HG03135 (cell line): Measurements from ENCODE around the gene TET2.

Experiments used
- ATAC-seq: cut with Tn5 transposase; IDR thresholded peaks from one replicate; pipeline ENCODE4 v1.9.1; 2021; ENCODE audit warnings: mild to moderate bottlenecking, moderate library complexity; ENCODE audit not compliant: unreplicated experiment

Gene TET2

DNA sequence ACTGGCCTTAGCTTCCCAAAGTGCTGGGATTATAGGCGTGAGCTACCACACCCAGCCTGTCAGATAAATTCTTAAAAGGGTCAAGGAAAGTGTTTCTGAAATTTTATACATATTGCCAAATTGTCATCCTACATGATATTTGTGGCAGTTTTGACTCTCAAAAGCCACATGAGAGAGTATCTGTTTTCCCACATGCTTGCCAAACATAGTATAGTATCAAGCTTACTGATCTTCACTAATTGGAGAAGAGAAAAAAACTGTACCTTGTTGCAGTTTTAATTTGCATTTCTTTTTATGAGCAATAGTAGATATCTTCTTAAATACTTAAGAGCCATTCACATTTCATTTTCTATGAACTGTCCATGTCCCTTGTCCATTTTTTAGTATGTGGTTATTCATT is 83.6 kb downstream of the TET2 start:
- ATAC-seq, result no peak

DNA sequence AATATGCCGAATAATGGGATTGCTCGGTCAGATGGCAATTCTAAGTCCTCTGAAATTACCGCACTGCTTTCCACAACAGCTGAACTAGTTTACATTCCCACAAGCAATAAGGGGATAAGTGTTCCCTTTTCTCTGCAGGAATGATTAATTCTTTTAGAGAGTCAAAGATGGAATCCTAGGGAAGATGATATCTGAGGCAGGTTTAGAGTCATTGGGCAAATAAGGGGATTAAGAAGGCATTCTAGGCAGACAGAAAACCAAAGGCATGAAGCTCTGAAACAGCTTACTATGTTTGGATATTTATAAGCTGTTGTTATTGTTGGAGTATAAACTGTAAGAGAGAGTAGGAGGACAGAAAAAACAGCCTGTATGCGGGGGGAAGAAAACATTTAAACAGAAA is 85.7 kb downstream of the TET2 start:
- ATAC-seq, result no peak

DNA sequence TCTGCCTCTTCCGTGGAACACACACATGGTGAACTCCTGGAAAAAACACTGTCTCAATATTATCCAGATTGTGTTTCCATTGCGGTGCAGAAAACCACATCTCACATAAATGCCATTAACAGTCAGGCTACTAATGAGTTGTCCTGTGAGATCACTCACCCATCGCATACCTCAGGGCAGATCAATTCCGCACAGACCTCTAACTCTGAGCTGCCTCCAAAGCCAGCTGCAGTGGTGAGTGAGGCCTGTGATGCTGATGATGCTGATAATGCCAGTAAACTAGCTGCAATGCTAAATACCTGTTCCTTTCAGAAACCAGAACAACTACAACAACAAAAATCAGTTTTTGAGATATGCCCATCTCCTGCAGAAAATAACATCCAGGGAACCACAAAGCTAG is 87.9 kb downstream of the TET2 start:
- ATAC-seq, result no peak

GRCh38 chr4:105236202-105236915 is 89.7 kb downstream of the TET2 start:
- peak; percentile 86 for ATAC-seq

DNA sequence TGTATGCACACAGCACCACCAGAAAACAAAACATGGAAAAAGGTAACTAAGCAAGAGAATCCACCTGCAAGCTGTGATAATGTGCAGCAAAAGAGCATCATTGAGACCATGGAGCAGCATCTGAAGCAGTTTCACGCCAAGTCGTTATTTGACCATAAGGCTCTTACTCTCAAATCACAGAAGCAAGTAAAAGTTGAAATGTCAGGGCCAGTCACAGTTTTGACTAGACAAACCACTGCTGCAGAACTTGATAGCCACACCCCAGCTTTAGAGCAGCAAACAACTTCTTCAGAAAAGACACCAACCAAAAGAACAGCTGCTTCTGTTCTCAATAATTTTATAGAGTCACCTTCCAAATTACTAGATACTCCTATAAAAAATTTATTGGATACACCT is 90.2 kb downstream of the TET2 start:
- ATAC-seq, result peak; percentile 18

GRCh38 chr4:105240037-105240436 is 93.4 kb downstream of the TET2 start:
- no peak for ATAC-seq

GRCh38 chr4:105241451-105241850 is 94.8 kb downstream of the TET2 start:
- ATAC-seq, result no peak

- no peak for ATAC-seq
Observed at GRCh38 chr4:105243446-105243845, 96.8 kb downstream of the TET2 start.

DNA sequence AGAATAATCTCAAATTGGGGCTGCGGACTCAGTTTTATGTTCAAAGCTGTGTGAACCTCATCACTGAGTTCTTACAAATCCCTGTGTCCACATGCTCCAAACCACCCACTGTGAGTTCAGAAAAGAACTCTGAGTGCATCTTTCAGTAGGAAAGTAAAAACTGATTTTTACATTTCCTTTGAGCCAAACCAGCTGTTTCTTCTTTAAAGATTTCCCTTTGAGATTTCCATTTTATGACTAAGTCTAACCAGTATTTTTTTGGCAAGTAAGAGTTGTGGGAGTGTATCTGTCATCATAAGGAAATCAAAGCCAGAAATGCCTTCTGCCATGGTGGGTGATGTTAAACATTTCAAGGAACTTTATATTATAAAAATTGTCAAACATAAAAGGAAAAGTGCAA is 100.0 kb downstream of the TET2 start:
- ATAC-seq, result no peak

DNA sequence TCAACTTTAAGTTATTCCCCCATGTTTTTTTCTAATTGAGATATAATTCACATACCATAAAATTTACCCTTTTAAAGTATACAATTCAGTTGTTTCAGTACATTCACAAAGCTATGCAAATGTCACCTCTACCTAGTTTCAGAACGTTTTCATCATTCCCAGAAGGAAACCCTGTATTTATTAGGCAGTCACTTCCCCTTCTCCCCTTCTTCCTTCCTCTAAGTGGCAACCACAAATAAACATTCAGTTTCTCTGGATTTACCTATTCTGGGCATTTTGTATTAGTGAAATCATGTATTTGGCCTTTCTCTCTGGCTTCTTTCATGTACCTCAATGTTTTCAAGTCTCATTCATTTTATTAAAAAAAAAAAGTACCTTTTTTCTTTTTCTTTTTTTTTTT is 101.9 kb downstream of the TET2 start:
- ATAC-seq, result no peak

GRCh38 chr4:105257817-105258495 is 111.3 kb downstream of the TET2 start:
- no peak for ATAC-seq

- no peak for ATAC-seq
Observed at GRCh38 chr4:105265689-105266088, 119.0 kb downstream of the TET2 start.

GRCh38 chr4:105267280-105267679 is 120.6 kb downstream of the TET2 start:
- ATAC-seq, result no peak

DNA sequence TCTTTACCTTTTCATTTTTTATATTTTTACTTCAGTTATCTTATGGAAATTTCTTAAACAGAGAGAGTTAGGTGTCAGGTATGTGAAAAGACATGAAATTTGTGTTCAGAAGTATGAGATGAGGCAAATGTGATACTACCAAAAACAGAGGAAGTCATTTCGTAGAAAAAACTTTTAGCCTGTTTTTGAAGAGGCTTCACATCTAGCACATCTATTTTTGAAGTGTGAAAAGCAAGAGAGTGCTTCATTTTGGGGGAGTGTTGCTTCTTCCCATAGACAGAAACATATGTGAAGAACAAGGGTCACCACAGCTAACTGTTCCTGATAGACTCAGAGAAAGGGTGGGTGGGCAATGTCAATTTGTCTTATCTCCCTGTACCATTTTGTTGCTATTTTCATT is 125.3 kb downstream of the TET2 start:
- ATAC-seq, result no peak

DNA sequence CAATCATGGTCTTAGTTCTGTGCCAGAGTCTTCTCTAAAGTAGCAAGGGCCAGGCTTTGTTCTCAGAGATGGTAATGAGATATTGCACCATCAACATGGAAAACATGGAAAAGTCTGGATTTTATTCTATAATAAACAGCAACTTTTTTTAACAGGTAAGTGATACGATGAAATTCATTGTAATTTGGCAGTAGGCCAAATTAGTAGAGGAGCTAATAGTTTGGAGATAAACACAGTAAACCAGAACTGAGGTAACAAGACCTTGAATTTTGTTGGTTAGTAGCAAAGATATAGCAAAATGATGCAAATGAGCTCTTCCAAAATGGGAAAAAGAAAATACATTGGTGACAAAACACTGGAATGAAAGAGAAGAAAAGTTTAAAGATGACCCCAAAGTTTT is 126.6 kb downstream of the TET2 start:
- no peak for ATAC-seq

DNA sequence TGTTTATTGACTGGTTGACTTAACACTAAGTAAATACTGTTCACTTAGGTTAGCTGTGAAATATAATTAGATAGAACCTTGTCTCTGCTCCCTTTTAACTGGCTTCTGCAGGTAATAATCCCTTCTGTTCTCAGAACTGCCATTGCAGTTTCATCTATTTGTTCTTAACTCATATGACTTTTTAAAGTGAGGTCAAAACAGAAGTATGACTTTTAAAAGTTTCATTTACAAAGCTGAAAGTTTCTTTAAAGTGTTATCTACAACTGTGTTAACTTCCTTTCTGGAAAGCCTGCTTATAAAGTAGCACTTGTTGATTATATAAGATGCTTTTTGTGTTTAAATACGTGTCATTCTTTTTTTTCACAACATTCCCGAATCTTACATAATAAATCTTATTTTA is 127.4 kb downstream of the TET2 start:
- no peak for ATAC-seq

GRCh38 chr4:105274504-105274903 is 127.8 kb downstream of the TET2 start:
- no peak for ATAC-seq

GRCh38 chr4:105276361-105277104 is 129.9 kb downstream of the TET2 start:
- ATAC-seq, result no peak

DNA sequence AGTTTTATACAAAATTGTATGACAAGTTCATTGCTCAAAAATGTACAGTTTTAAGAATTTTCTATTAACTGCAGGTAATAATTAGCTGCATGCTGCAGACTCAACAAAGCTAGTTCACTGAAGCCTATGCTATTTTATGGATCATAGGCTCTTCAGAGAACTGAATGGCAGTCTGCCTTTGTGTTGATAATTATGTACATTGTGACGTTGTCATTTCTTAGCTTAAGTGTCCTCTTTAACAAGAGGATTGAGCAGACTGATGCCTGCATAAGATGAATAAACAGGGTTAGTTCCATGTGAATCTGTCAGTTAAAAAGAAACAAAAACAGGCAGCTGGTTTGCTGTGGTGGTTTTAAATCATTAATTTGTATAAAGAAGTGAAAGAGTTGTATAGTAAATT is 131.0 kb downstream of the TET2 start:
- no peak for ATAC-seq

DNA sequence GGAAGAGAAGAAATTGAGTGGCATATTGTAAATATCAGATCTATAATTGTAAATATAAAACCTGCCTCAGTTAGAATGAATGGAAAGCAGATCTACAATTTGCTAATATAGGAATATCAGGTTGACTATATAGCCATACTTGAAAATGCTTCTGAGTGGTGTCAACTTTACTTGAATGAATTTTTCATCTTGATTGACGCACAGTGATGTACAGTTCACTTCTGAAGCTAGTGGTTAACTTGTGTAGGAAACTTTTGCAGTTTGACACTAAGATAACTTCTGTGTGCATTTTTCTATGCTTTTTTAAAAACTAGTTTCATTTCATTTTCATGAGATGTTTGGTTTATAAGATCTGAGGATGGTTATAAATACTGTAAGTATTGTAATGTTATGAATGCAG is 132.6 kb downstream of the TET2 start:
- ATAC-seq, result no peak

DNA sequence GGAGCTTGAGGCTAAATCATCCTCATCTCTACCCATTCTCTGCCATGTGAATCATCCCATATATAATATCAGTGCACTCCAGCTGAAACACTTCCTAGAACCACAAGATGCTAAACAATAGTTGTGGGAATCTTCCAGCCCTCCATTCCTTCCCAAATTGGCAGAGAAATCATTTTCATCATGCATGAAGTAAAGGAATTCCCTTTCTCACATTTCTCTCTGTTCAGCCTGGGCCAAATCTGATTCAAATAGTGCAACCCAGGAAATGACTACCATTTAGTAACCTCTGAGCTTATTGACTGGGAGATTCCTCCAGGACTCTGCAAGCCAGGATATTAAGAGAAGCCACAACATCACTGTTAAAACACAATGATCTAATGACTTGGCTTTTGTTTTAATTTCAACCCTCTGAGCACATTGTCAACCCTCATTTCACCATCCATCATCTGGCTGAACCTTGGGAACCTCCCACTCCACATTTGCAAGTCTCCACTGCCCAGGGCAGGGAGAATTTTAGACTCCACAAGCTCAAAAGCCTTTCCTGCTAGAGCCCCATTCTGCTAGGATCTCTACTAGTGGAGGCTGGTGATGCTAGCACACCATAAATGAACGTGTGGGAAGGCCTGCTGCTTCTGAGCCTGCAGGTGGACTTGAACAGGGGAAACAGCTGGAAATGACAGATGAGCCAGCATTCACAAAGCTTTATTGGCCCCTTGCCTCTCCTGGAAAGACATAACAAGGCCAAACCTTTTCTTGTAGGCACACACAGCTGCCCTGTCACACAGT is 133.9 kb downstream of the TET2 start:
- ATAC-seq, result no peak

DNA sequence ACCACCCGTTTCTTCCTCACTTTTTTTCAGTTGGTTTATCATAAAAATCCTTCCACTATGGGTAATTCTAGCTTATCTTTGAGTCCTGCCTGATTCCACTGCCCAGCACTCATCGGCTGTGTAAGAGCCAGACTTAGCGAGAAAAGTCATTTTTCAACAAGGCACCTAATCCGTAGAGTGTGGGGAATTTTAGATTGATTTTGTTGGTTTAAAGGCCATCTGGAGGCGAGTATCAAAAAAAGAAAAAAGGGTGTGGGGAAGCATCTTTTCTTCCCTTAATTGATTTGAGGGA is 134.4 kb downstream of the TET2 start:
- ATAC-seq, result no peak
